Hindlimb muscle (tissue), 1 donor: ENCODE results near the gene KIAA0753. TPM values are rescaled to one million over a fixed set of nuclear protein-coding genes. Genes with fewer than 3 reads are reported as not detected.

Source experiments
- DNase-seq: peaks from one replicate; pipeline ENCODE4 v3.0.0-alpha.2; 2013
- polyA plus RNA-seq: library from polyadenylated mRNA; unstranded; fragments of 120-200 nt; gene quantifications from one replicate; pipeline ENCODE4 v1.2.1, GENCODE V29; 2013; ENCODE audit not compliant: insufficient read length

Gene KIAA0753
- polyA plus RNA-seq: 12.9 TPM

GRCh38 chr17:6640536-6641246, at the start of gene KIAA0753, which contains the start of gene TXNDC17:
KIAA0753 (minus strand) TSS chr17:6640711; CDS start chr17:6635103, 5,608 bp downstream.
TXNDC17 (plus strand) TSS chr17:6641060; CDS start chr17:6641083, 23 bp downstream.
- DNase-seq: peak; percentile 92

- no peak for DNase-seq
Observed at GRCh38 chr17:6688944-6689343, 48.4 kb upstream of the KIAA0753 start.

GRCh38 chr17:6686026-6686425, 45.5 kb upstream of the KIAA0753 start:
- DNase-seq: no peak

- no peak for DNase-seq
Observed at GRCh38 chr17:6684881-6685767, 44.6 kb upstream of the KIAA0753 start.

- DNase-seq: no peak
Observed at GRCh38 chr17:6684460-6684783, 43.9 kb upstream of the KIAA0753 start.

GRCh38 chr17:6683730-6684459, 43.4 kb upstream of the KIAA0753 start:
- no peak for DNase-seq

- DNase-seq: no peak
Observed at GRCh38 chr17:6683081-6683684, 42.7 kb upstream of the KIAA0753 start.

- DNase-seq: no peak
Observed at GRCh38 chr17:6682339-6682738, 41.8 kb upstream of the KIAA0753 start.

- no peak for DNase-seq
Observed at GRCh38 chr17:6681671-6682070, 41.2 kb upstream of the KIAA0753 start.

GRCh38 chr17:6681176-6681575, 40.7 kb upstream of the KIAA0753 start:
- no peak for DNase-seq

- no peak for DNase-seq
Observed at GRCh38 chr17:6679241-6679640, 38.7 kb upstream of the KIAA0753 start.

GRCh38 chr17:6677946-6678345, 37.4 kb upstream of the KIAA0753 start:
- DNase-seq: no peak

- no peak for DNase-seq
Observed at GRCh38 chr17:6677158-6677831, 36.8 kb upstream of the KIAA0753 start.

GRCh38 chr17:6676802-6677157, 36.3 kb upstream of the KIAA0753 start:
- no peak for DNase-seq

GRCh38 chr17:6675201-6675825, 34.8 kb upstream of the KIAA0753 start:
- no peak for DNase-seq

- no peak for DNase-seq
Observed at GRCh38 chr17:6674586-6674985, 34.1 kb upstream of the KIAA0753 start.

GRCh38 chr17:6671431-6671830, 30.9 kb upstream of the KIAA0753 start:
- no peak for DNase-seq

- no peak for DNase-seq
Observed at GRCh38 chr17:6670999-6671398, 30.5 kb upstream of the KIAA0753 start.

- DNase-seq: no peak
Observed at GRCh38 chr17:6670571-6670970, 30.1 kb upstream of the KIAA0753 start.

- DNase-seq: no peak
Observed at GRCh38 chr17:6669479-6670212, 29.1 kb upstream of the KIAA0753 start.
